ENCODE results near the gene RGS11. TPM values are rescaled to one million over a fixed set of nuclear protein-coding genes. Genes with fewer than 3 reads are reported as not detected.

Gene RGS11
- total and polyA plus RNA-seq, 9 of the 15 experiments (the other 6 are each of a cell fraction or from before 2014, with no cell fraction given) = not detected

- peaks cover 0 to 62% of the 10 kb centered on the region in 2 experiments; a peak in 2 of 5 replicates for H3K4me1 ChIP-seq (replicated peaks in 1 of 2; ENCODE audit: control insufficient read depth in 2 of 2, insufficient read depth in 2 of 2, low read length in 2 of 2)
- no peak overlapping the region for H3K4me3 ChIP-seq
- no peak overlapping the region for H3K4me2 ChIP-seq (ENCODE audit: insufficient read depth, low read length)
- ChIA-PET POLR2A (interaction anchor here (0.6 kb wide), 1 partner anchor 12 kb away, joined by 3 read pairs; no protein-coding TSS in a partner anchor), CTCF (ENCODE audit: low intra/inter-chr PET ratio) (no interaction called here)
- H3K27me3 ChIP-seq (ENCODE audit: control insufficient read depth in 2 of 2, insufficient read depth in 2 of 2, low read length in 2 of 2) = no peaks in the 10 kb centered on the region; a peak in 1 of 5 replicates
- peaks cover 2% of the 10 kb centered on the region for H3K9me1 ChIP-seq (ENCODE audit: control insufficient read depth, insufficient read depth, low read length)
- peaks cover 3% of the 10 kb centered on the region; the same call in 1 of the 2 replicates for H4K20me1 ChIP-seq (replicated peaks; ENCODE audit: control insufficient read depth, insufficient read depth, low read length)
- ATAC-seq = no peak
- no TSS peak for BruUV-seq (replicated peaks)
- no peak overlapping the region for H3K27ac ChIP-seq (ENCODE audit: extremely low read depth, low read depth, low read length)
- no peak for TF ChIP-seq ZBTB49 (CRISPR knock-in tag; IDR thresholded peaks at IDR 0.05; ENCODE audit: borderline replicate concordance)
- TF ChIP-seq KLF13 (tag; IDR thresholded peaks at IDR 0.05; ENCODE audit: borderline replicate concordance, low read depth) = no peak
- peak; percentile 14; the same call in 1 of the 2 replicates for TF ChIP-seq POLR2G (IDR thresholded peaks at IDR 0.05; ENCODE audit: low read depth, low read length)
- TF ChIP-seq ZNF3 (CRISPR knock-in tag; IDR thresholded peaks at IDR 0.05) = no peak
- no peak overlapping the region for H2AFZ ChIP-seq (ENCODE audit: low read depth, low read length)
- H3K79me2 ChIP-seq (ENCODE audit: control insufficient read depth, insufficient read depth, low read length) = no peaks in the 10 kb centered on the region
- 78% methylated on average over 13 of the region's 14 CpGs for WGBS (ENCODE audit: insufficient coverage, low coverage, missing lambda C conversion rate)
- no peak for DNase-seq (ENCODE audit: extremely low read depth in 1 of 4, low spot score in 3 of 4)
- in situ Hi-C loops (cut with MboI) (no loop called here), intact Hi-C loops (cut with micrococcal nuclease) (no loop called here)
- peak overlapping the region in 1 of 2 experiments; percentile 35; a peak in 2 of 4 replicates for H3K9ac ChIP-seq (ENCODE audit: insufficient read depth in 1 of 2, low read depth in 2 of 2, low read length in 2 of 2)
- peaks cover 19% of the 10 kb centered on the region; the same call in 2 of the 3 replicates for H3K36me3 ChIP-seq (ENCODE audit: control insufficient read depth, insufficient read depth, low read length)
- no peaks in the 10 kb centered on the region for H3K9me3 ChIP-seq (replicated peaks; ENCODE audit: control insufficient read depth, insufficient read depth, low read depth, low read length)
- no peak for FAIRE-seq
Measured at GRCh38 chr16:265002-265529, 10.7 kb downstream of the RGS11 start.
